ENCODE data around the gene SH3GL3. TPM values are rescaled to one million over a fixed set of nuclear protein-coding genes. Genes with fewer than 3 reads are reported as not detected.

The SH3GL3 gene
- total RNA-seq, 1 donor from 2014 or later = not detected

- no peaks in the 10 kb centered on the region for H3K36me3 Mint-ChIP-seq (ENCODE audit: low read depth)
- no peak overlapping the region for H3K4me3 Mint-ChIP-seq (ENCODE audit: unreplicated experiment)
- peaks cover 40% of the 10 kb centered on the region for H3K27me3 Mint-ChIP-seq (ENCODE audit: low read depth)
- no peak overlapping the region for H3K27ac Mint-ChIP-seq (ENCODE audit: unreplicated experiment)
- H3K4me1 Mint-ChIP-seq (ENCODE audit: low read depth) = no peaks in the 10 kb centered on the region
- H3K9me3 Mint-ChIP-seq (ENCODE audit: low read depth) = peaks cover 2% of the 10 kb centered on the region
- no peak for DNase-seq (ENCODE audit: low spot score)
- TF ChIP-seq, protein P1, sequence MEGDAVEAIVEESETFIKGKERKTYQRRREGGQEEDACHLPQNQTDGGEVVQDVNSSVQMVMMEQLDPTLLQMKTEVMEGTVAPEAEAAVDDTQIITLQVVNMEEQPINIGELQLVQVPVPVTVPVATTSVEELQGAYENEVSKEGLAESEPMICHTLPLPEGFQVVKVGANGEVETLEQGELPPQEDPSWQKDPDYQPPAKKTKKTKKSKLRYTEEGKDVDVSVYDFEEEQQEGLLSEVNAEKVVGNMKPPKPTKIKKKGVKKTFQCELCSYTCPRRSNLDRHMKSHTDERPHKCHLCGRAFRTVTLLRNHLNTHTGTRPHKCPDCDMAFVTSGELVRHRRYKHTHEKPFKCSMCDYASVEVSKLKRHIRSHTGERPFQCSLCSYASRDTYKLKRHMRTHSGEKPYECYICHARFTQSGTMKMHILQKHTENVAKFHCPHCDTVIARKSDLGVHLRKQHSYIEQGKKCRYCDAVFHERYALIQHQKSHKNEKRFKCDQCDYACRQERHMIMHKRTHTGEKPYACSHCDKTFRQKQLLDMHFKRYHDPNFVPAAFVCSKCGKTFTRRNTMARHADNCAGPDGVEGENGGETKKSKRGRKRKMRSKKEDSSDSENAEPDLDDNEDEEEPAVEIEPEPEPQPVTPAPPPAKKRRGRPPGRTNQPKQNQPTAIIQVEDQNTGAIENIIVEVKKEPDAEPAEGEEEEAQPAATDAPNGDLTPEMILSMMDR (IDR thresholded peaks at IDR 0.05) = no peak
Observed at GRCh38 chr15:83651541-83651940, 204.4 kb downstream of the SH3GL3 start.

DNA sequence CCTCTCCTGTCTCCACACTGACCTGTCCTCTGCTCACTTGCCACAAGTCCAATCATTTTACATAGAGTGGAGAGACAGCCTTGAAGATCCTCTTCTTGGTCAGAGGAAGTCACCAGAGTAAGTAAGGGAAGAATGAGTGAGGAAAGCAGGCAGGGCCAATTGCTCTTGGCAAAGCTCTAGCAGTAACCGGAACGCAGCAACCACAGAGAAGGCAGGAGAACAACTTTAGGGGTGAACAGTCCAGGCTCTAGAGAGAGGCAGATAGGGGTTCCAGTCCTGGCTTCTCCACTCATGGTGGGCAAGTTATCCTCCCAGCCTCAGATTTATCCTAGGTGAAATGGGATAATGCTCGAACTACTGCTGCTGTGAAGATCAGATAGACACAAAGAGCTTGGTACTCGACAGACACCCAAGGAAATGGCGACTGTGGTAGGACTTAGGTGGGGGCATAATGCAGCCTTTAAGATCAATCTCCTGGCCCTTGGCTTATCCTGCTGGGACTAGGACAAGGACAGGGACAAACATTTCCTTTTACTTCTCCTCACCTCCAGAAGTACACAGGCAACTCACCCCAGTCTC, 205.6 kb downstream of the SH3GL3 start:
- Mint-ChIP-seq H3K4me3 (ENCODE audit: unreplicated experiment) (no peak overlapping the region), H3K27ac (ENCODE audit: unreplicated experiment) (no peak overlapping the region), H3K27me3 (ENCODE audit: low read depth) (peaks cover 50% of the 10 kb centered on the region), H3K4me1 (ENCODE audit: low read depth) (no peaks in the 10 kb centered on the region), H3K36me3 (ENCODE audit: low read depth) (no peaks in the 10 kb centered on the region), H3K9me3 (ENCODE audit: low read depth) (peaks cover 2% of the 10 kb centered on the region)
- DNase-seq (ENCODE audit: low spot score) = no peak
- TF ChIP-seq, protein P1 (IDR thresholded peaks at IDR 0.05) = no peak

DNA sequence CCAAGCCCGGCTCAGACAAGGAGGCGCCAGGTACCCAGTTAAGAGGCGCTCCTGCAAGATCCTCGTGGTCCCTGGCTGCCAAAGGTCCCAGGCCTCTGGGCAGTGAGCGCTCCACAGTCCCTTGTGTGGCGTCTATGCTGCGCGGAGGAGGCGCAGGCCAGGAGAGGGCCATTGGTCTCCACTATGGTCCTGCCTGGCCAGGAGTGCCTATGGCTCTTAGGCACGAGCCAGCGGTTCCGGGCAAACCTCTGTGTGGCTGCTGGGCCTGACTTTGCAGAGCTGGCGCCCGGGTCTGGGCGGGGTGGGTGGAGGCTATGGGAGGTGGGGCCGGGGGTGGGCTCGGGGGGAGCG, 206.1 kb downstream of the SH3GL3 start:
- no peaks in the 10 kb centered on the region for H3K36me3 Mint-ChIP-seq (ENCODE audit: low read depth)
- no peak for DNase-seq (ENCODE audit: low spot score)
- H3K27me3 Mint-ChIP-seq (ENCODE audit: low read depth) = peaks cover 53% of the 10 kb centered on the region
- H3K4me3 Mint-ChIP-seq (ENCODE audit: unreplicated experiment) = no peak overlapping the region
- TF ChIP-seq, protein P1 (IDR thresholded peaks at IDR 0.05) = no peak
- H3K9me3 Mint-ChIP-seq (ENCODE audit: low read depth) = peaks cover 2% of the 10 kb centered on the region
- H3K4me1 Mint-ChIP-seq (ENCODE audit: low read depth) = no peaks in the 10 kb centered on the region
- no peak overlapping the region for H3K27ac Mint-ChIP-seq (ENCODE audit: unreplicated experiment)

GRCh38 chr15:83653639-83654378, 206.7 kb downstream of the SH3GL3 start, which contains the start of gene ADAMTSL3:
ADAMTSL3 (plus strand) TSS chr15:83654123; CDS start chr15:83655762, 1,639 bp downstream.
- H3K9me3 Mint-ChIP-seq (ENCODE audit: low read depth) = peaks cover 2% of the 10 kb centered on the region
- H3K27me3 Mint-ChIP-seq (ENCODE audit: low read depth) = peaks cover 55% of the 10 kb centered on the region
- no peaks in the 10 kb centered on the region for H3K36me3 Mint-ChIP-seq (ENCODE audit: low read depth)
- H3K27ac Mint-ChIP-seq (ENCODE audit: unreplicated experiment) = no peak within 1 kb of the TSS
- TF ChIP-seq, protein P1 (IDR thresholded peaks at IDR 0.05) = no peak
- no peak for DNase-seq (ENCODE audit: low spot score)
- H3K4me3 Mint-ChIP-seq (ENCODE audit: unreplicated experiment) = no peak within 1 kb of the TSS
- no peaks in the 10 kb centered on the region for H3K4me1 Mint-ChIP-seq (ENCODE audit: low read depth)

DNA sequence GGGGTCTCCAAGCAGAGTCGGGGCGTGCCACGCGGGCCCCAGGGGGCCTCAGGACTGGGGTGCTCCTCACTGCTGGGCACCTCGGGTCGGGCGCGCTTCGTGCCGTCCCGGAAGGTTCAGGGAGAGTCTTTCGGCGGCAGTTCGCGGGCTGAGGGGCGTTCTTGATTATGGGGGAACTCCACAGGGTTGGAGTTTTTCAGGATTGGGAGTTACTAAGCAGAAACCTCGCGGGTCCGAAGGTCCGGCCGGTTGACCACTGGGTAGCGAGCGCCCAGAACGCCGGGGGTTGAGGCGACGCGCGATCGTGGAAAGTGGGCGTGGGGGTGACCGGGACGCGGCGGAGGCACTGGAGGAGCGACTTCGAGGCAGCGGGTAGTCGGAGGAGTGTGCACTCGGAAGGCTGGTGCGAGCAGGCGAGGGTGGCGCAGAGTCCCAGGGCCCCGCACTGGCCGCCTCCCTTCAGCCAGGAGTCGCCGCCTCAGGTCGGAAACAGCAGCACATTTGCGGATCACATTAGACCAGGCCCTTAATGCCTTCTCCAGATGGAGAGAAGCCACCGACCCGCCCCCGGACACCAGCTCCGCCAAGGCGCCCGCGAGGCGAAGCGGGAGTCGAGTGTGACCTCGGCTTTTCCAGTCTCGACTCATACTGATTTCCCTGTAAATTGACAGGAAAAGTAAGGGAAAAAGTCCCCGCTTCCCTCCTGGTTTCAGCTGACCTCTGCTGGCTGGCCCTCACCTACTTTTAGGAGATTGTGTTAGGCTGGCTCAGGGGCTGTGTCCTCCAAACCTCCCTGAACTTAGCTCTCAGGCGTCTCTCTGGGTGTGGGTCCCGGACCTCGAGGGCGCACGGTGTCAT, 207.5 kb downstream of the SH3GL3 start:
- H3K27me3 Mint-ChIP-seq (ENCODE audit: low read depth) = peaks cover 60% of the 10 kb centered on the region
- peaks cover 2% of the 10 kb centered on the region for H3K9me3 Mint-ChIP-seq (ENCODE audit: low read depth)
- no peaks in the 10 kb centered on the region for H3K4me1 Mint-ChIP-seq (ENCODE audit: low read depth)
- no peaks in the 10 kb centered on the region for H3K36me3 Mint-ChIP-seq (ENCODE audit: low read depth)
- TF ChIP-seq, protein P1 (IDR thresholded peaks at IDR 0.05) = no peak
- DNase-seq (ENCODE audit: low spot score) = no peak
- no peak overlapping the region for H3K4me3 Mint-ChIP-seq (ENCODE audit: unreplicated experiment)
- no peak overlapping the region for H3K27ac Mint-ChIP-seq (ENCODE audit: unreplicated experiment)

Measured in chondrocyte (in vitro differentiated cells).